ENCODE data around the gene LRIG2.

GRCh38 chr1:113031171-113031933 lies 41.6 kb upstream of the LRIG2 start:
- TF ChIP-seq EP300 (IDR thresholded peaks at IDR 0.05) (no peak), POLR2AphosphoS5 (IDR thresholded peaks at IDR 0.05) (no peak)

Data from gastroesophageal sphincter (tissue), 2 donors.